ENCODE results near the gene TFAM.

TFAM gene

DNA sequence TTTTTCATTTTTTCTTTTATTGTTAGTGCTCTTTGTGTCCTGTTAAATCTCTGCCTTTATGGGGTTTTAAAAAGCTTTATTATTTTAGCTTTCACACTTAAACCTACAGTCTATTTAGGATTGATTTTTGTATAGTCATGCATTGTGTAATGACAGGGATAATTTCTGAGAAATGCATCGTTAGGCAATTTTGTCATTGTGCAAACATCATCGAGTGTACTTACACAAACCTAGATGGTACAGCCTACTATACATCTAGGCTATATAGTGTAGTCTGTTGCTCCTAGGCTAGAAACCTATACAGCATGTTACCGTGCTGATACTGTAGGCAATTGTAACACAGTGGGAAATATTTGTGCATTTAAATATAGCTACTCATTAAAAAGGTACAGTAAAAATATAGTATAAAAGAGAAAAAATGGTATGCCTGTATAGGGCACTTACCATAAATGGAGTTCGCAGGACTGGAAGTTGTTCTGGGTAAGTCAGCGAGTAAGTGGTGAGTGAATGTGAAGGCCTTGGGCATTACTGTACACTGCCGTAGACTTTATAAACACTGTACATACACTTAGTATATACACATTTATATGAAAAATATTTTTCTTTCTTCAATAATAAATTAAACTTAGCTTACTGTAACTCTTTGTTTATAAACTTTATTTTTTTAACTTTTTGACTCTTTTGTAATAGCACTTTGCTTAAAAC, 34.4 kb upstream of the TFAM start:
- no peak overlapping the region for H3K4me3 ChIP-seq (ENCODE audit: low read depth, low read length)
- TF ChIP-seq, protein P1, sequence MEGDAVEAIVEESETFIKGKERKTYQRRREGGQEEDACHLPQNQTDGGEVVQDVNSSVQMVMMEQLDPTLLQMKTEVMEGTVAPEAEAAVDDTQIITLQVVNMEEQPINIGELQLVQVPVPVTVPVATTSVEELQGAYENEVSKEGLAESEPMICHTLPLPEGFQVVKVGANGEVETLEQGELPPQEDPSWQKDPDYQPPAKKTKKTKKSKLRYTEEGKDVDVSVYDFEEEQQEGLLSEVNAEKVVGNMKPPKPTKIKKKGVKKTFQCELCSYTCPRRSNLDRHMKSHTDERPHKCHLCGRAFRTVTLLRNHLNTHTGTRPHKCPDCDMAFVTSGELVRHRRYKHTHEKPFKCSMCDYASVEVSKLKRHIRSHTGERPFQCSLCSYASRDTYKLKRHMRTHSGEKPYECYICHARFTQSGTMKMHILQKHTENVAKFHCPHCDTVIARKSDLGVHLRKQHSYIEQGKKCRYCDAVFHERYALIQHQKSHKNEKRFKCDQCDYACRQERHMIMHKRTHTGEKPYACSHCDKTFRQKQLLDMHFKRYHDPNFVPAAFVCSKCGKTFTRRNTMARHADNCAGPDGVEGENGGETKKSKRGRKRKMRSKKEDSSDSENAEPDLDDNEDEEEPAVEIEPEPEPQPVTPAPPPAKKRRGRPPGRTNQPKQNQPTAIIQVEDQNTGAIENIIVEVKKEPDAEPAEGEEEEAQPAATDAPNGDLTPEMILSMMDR (IDR thresholded peaks at IDR 0.05; ENCODE audit: low read depth, low read length): no peak

DNA sequence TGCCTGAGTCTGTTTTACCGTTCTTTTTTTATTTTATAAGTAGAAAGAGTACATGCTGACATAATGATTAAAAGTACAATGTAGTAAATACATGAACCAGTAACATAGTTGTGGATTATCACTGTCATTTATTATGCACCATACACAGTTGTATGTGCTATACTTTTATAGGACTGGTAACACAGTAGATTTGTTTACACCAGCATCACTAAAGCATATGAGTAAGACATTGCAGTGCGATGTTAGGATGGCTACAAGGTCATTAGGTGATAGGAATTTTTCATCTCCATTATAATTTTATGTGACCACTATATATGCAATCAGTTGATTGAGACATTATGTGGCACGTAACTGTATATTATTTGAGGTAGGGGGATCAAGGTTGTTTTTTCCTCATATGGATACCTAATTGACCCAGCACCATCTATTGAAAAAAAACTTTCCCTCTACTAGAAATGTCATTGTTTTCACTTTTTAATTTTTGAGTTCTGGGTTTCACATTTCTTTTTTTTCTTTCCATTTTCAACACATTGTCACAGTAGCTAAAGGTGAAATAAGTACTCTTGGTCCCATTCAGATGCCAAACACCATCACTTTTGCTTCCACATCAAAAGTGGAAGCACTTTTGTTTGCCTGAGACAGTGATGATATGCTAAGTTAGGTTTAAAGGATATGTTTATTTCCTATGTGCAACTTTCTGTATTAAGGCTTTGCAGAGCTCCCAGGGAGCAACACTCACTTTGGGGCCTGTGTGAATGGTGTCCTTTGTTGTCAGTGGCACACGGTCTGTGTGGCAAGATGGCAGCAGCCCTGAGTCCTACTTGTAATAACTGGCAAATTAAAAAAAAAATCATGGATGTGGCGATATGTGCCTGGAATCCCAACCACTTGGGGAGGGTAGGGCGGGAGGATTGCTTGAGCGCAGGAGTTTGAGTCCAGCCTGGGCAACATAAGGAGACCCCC, 33.3 kb upstream of the TFAM start:
- TF ChIP-seq, protein P1 (IDR thresholded peaks at IDR 0.05; ENCODE audit: low read depth, low read length): no peak
- H3K4me3 ChIP-seq (ENCODE audit: low read depth, low read length): no peak overlapping the region

- H3K4me3 ChIP-seq (ENCODE audit: low read depth, low read length): no peak overlapping the region
- TF ChIP-seq, protein P1 (IDR thresholded peaks at IDR 0.05; ENCODE audit: low read depth, low read length): no peak
Measured at GRCh38 chr10:58352956-58353610, 32.1 kb upstream of the TFAM start.

- TF ChIP-seq, protein P1 (IDR thresholded peaks at IDR 0.05; ENCODE audit: low read depth, low read length): no peak
- H3K4me3 ChIP-seq (ENCODE audit: low read depth, low read length): no peak overlapping the region
Measured at GRCh38 chr10:58356756-58357155, 28.5 kb upstream of the TFAM start.

- TF ChIP-seq, protein P1 (IDR thresholded peaks at IDR 0.05; ENCODE audit: low read depth, low read length): no peak
- no peak overlapping the region for H3K4me3 ChIP-seq (ENCODE audit: low read depth, low read length)
Measured at GRCh38 chr10:58358314-58358933, 26.8 kb upstream of the TFAM start.

- TF ChIP-seq, protein P1 (IDR thresholded peaks at IDR 0.05; ENCODE audit: low read depth, low read length): no peak
- no peak overlapping the region for H3K4me3 ChIP-seq (ENCODE audit: low read depth, low read length)
Measured at GRCh38 chr10:58358947-58359346, 26.3 kb upstream of the TFAM start.

All from WI38 (cell line).